HEK293T (cell line): ENCODE data around the gene NCEH1.

ENCODE experiments used
- BHLHE40 ChIP-seq: fragments of 450-650 bp; IDR thresholded peaks from 2 replicates; pipeline ENCODE4 v1.6.1; 2016; ENCODE audit warnings: mild to moderate bottlenecking, moderate library complexity, borderline replicate concordance
- FOXM1 ChIP-seq: fragments of 450-650 bp; IDR thresholded peaks from 2 replicates; pipeline ENCODE4 v1.6.1; 2017; ENCODE audit warnings: mild to moderate bottlenecking, borderline replicate concordance

- no peak for TF ChIP-seq FOXM1
- TF ChIP-seq BHLHE40: no peak
Measured at GRCh38 chr3:172654470-172654869, 56.4 kb downstream of the NCEH1 start.
